GM21360 (cell line): ENCODE measurements around the gene RNASE8.

Source experiments
- ATAC-seq: cut with Tn5 transposase; IDR thresholded peaks from one replicate; pipeline ENCODE4 v1.9.1; 2021; ENCODE audit warnings: mild to moderate bottlenecking, moderate library complexity; ENCODE audit not compliant: unreplicated experiment

RNASE8 gene

GRCh38 chr14:21090194-21090939 lies 32.7 kb downstream of the RNASE8 start:
- no peak for ATAC-seq

GRCh38 chr14:21090940-21091663 lies 33.5 kb downstream of the RNASE8 start:
- ATAC-seq: no peak

GRCh38 chr14:21091821-21092272 lies 34.2 kb downstream of the RNASE8 start:
- no peak for ATAC-seq

GRCh38 chr14:21092273-21093011 lies 34.8 kb downstream of the RNASE8 start:
- peak; percentile 78 for ATAC-seq

GRCh38 chr14:21093018-21093417 lies 35.4 kb downstream of the RNASE8 start:
- no peak for ATAC-seq

- ATAC-seq: no peak
Observed at GRCh38 chr14:21093769-21094681, 36.4 kb downstream of the RNASE8 start.

GRCh38 chr14:21095430-21096205 lies 38.0 kb downstream of the RNASE8 start:
- no peak for ATAC-seq

GRCh38 chr14:21096438-21096837 lies 38.8 kb downstream of the RNASE8 start:
- no peak for ATAC-seq

- ATAC-seq: no peak
Observed at GRCh38 chr14:21096978-21097635, 39.5 kb downstream of the RNASE8 start.

- no peak for ATAC-seq
Observed at GRCh38 chr14:21097636-21098075, 40.0 kb downstream of the RNASE8 start.

- ATAC-seq: no peak
Observed at GRCh38 chr14:21098076-21098891, 40.7 kb downstream of the RNASE8 start, which contains the start of gene ZNF219. ZNF219 (minus strand) TSS chr14:21098655; CDS start chr14:21093591, 5,064 bp downstream.

GRCh38 chr14:21098892-21099595 lies 41.4 kb downstream of the RNASE8 start:
- ATAC-seq: no peak

- ATAC-seq: no peak
Observed at GRCh38 chr14:21099596-21099985, 42.0 kb downstream of the RNASE8 start.

GRCh38 chr14:21100931-21101330 lies 43.3 kb downstream of the RNASE8 start, which contains the start of gene TMEM253:
TMEM253 (plus strand) TSS chr14:21101066; CDS start chr14:21101344, 278 bp downstream.
- ATAC-seq: no peak

- ATAC-seq: no peak
Observed at GRCh38 chr14:21101802-21102413, 44.3 kb downstream of the RNASE8 start.

GRCh38 chr14:21102521-21103410 lies 45.1 kb downstream of the RNASE8 start:
- no peak for ATAC-seq
